Measurements from ENCODE around the gene EHBP1L1.
"Not testable (repeated sequence)": the region's sequence is repeated elsewhere in the genome, so short reads cannot be mapped to it uniquely, and the experiment has no call there.

Gene EHBP1L1

DNA sequence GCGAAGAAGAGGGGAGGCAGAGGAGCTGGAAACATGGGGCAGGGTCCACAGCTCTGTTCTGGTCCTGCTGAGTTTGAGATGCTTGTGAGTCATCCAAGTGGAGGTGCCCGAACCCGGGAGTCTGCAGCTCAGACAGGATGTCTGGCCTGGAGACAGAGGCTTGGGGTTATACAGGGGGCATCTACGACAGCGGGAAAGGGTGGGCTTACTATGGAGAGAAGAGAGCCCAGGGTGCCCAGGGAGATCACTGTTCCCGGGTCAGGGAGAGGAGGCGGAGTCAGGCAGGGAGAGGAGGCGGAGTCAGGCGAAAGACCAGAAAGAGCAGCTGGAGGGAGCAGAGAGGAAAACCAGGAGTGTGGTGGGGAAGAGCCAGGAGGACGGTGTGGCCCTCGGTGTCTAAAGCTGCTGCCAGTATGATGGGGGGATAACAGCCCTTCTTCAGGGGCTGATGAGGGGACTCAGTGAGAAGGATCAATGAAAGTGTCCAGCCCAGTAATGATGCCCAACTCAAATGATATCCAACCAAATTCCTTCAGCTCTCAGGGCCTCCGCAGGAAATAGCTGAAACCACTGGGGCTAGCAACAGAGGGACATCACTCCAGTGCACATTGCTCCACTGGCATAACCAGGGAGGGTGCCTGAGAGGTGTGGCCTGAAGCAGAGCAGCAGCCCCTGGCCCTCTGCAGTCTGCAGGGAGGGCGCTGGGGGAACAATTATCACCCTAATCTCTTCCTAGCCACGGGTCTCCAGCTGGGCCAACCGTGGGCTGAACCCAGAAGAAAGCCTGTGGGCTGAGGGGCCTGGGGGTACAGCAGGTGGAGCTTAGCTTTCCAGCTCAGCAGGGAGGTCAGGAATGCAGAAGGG, 15.1 kb upstream of the EHBP1L1 start:
- peak; percentile 10 for FAIRE-seq

GRCh38 chr11:65562020-65562419, 13.8 kb upstream of the EHBP1L1 start:
- FAIRE-seq (no peak), DNase-seq (ENCODE audit: low spot score) (no peak)

More for the DNA sequence above, 15.1 kb upstream of the EHBP1L1 start:
- DNase-seq (ENCODE audit: low spot score), result peak; percentile 80

GRCh38 chr11:65562788-65563187, 13.1 kb upstream of the EHBP1L1 start:
- FAIRE-seq, result no peak

GRCh38 chr11:65563601-65564000, 12.3 kb upstream of the EHBP1L1 start:
- FAIRE-seq (no peak), DNase-seq (ENCODE audit: low spot score) (no peak)

More at GRCh38 chr11:65562788-65563187, 13.1 kb upstream of the EHBP1L1 start:
- DNase-seq (ENCODE audit: low spot score), result no peak

DNA sequence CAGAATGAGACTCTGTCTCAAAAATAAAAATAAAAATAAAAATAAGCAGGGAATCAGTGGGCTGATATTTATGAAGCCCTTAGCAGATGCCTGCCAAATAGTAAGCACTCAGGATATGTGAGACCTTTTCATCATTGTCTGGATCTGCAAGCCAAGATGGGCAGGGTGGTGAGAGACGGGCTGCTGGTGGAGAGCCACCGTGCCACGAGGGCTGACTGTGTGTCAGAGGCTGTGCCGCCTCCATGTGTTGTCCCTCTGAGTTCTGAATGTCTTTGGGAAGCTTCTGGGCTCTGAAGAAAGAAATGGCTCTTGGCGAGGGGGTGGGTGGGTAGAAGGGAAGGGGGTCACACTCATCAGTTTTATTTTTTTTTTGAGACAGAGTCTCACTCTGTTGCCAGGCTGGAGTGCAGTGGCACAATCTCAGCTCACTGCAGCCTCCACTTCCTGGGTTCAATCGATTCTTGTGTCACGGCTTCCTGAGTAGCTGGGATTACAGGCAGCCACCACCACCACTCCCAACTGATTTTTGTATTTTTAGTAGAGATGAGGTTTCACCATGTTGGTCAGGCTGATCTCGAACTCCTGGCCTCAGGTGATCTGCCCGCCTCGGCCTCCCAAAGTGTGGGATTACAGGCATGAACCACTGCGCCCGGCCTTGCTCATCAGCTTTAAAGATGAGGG, 10.8 kb upstream of the EHBP1L1 start:
- DNase-seq (ENCODE audit: low spot score); FAIRE-seq: not testable (repeated sequence)

DNA sequence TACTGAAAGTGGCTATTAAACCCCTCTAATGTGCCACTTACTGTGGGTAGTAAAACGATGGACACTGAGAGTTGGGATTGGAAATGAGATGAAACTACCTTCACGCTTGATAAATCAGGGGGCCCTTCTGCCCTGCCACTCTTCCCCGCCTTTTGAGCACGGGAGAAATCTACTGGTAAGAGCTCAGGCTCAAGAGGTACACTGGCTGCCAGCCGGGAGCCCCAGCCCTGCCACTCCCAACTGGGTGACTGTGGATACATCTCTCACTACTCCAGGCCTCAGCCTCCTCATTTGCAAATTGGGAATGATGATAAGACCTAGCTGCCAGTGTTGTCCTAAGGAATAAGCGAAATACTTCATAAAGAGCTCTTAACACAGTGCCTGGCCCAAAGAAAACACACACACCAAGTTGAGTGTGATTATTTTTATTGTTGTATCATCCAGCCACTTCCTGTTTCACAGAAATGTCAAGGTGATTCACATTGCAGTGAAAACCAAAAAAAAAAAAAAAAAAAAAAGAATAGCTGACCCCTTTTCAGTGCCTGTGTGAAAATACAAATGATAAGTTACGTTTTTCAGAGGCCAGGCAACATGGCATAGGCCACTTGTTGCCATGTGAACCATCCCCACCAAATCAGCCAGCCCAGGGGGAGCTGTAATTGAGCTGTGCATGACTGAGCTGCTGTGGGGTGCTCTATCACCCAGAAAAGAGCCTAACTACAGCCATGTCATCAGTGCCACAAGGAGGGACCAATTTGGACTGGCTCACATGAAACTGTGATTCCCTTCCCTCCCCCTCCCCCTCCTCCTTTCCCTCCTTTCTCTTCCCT, 10.0 kb upstream of the EHBP1L1 start:
- no peak for DNase-seq (ENCODE audit: low spot score)
- FAIRE-seq, result no peak

GRCh38 chr11:65569164-65569972, 6.5 kb upstream of the EHBP1L1 start:
- DNase-seq (ENCODE audit: low spot score) (no peak), FAIRE-seq (no peak)

- DNase-seq (ENCODE audit: low spot score) (peak; percentile 93), FAIRE-seq (peak; percentile 62)
Measured at GRCh38 chr11:65569973-65570918, 5.6 kb upstream of the EHBP1L1 start, which contains the start of gene ZNRD2. ZNRD2 (plus strand) TSS chr11:65570477; CDS start chr11:65570492, 15 bp downstream.

DNA sequence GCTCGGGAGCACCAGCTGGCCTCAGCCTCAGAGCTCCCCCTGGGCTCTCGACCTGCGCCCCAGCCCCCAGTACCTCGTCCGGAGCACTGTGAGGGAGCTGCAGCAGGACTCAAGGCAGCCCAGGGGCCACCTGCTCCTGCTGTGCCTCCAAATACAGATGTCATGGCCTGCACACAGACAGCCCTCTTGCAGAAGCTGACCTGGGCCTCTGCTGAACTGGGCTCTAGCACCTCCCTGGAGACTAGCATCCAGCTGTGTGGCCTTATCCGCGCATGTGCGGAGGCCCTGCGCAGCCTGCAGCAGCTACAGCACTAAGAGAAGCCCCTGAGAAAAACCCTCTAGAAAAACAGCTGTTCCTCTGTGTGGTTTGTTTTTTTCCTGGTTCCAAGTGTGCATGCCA, 4.4 kb upstream of the EHBP1L1 start:
- DNase-seq (ENCODE audit: low spot score) (no peak), FAIRE-seq (no peak)

- FAIRE-seq (no peak), DNase-seq (ENCODE audit: low spot score) (peak; percentile 42)
Measured at GRCh38 chr11:65571940-65572339, 3.9 kb upstream of the EHBP1L1 start.

DNA sequence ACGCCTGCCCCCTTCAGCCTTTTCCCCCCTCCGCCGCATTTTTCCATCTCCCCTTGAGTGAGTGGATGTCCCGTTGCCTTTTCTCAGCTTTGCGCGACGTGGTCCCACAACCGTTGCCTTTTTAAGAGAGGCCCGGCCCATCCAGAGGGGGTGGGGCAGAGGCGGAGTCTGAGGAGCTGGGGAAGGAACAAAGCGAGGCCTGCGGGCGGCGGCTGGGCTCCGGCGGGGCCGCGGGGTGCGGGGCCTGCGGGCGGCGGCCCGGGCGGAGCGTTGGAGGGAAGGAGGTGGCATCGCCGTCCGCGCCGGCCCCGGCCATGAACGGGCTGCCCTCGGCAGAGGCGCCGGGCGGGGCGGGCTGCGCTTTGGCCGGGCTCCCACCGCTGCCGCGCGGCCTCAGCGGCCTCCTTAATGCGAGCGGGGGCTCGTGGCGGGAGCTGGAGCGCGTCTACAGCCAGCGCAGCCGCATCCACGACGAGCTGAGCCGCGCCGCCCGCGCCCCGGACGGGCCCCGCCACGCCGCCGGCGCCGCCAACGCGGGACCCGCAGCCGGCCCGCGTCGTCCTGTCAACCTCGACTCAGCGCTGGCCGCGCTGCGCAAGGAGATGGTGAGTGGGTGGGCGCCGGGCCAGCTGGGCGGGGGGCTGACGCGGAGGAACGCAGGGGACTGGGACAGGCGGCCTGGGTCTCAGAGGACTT, 3.3 kb upstream of the EHBP1L1 start, which contains the start of gene FAM89B:
FAM89B (plus strand) TSS at position 183 of the 696 bp plus-strand sequence; CDS start at position 315, 132 bp downstream.
- peak; percentile 45 for DNase-seq (ENCODE audit: low spot score)

GRCh38 chr11:65573391-65574079, 2.3 kb upstream of the EHBP1L1 start:
- DNase-seq (ENCODE audit: low spot score), result no peak
- FAIRE-seq, result no peak

More for the DNA sequence above, 3.3 kb upstream of the EHBP1L1 start, which contains the start of gene FAM89B:
- no peak for FAIRE-seq

DNA sequence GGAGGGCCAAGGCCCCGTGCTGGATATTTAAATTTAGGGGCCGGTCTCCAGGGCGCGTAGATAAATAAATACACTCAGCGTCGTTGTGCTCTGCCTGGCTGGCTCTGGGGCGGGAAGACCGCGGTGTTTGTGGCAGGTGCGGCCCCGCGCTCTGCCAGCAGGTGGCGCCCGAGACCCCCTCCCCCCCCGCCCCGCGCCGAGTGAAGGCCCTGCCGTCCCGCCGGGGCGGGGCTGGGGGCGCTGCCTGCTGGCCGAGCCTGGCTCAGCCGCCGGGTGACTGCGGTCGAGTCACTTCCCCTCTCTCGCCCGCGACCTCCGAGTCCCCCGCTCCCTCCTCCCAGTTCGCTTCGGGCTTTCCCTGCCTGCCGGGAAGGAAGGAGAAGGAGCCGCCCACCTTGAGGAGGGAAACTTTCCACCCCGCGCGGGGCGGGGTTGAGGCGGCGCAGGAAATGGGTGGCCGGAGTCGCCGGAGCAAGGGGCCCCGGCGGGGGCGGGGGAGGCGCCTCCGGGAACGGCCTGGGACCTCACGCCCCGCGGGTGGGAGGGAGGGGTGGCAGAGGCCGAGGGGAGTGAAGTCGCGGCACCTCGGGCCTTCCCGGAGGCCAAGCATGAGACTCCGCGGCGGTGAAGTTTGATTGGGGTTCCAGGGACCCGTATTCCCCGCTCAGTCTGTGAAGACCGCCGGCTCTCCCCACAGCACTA, 1.6 kb upstream of the EHBP1L1 start:
- peak; percentile 92 for DNase-seq (ENCODE audit: low spot score)
- no peak for FAIRE-seq

- FAIRE-seq (no peak), DNase-seq (ENCODE audit: low spot score) (no peak)
Measured at GRCh38 chr11:65574811-65575567, 864 bp upstream of the EHBP1L1 start.

- FAIRE-seq (no peak), DNase-seq (ENCODE audit: low spot score) (no peak)
Measured at GRCh38 chr11:65576232-65576866, 496 bp downstream of the EHBP1L1 start.

Measured in RCC 7860 (cell line).